GM12801 (cell line): ENCODE results near the gene LRIG1.

Source experiments
- TF ChIP-seq, protein P1 (sequence below): IDR thresholded peaks from one replicate; pipeline ENCODE4 v1.5.1; 2011; ENCODE audit warnings: control low read depth; ENCODE audit not compliant: insufficient read length; ENCODE audit errors: extremely low read depth

LRIG1 gene

GRCh38 chr3:66444146-66444644 lies 56.6 kb downstream of the LRIG1 start:
- TF ChIP-seq, protein P1, sequence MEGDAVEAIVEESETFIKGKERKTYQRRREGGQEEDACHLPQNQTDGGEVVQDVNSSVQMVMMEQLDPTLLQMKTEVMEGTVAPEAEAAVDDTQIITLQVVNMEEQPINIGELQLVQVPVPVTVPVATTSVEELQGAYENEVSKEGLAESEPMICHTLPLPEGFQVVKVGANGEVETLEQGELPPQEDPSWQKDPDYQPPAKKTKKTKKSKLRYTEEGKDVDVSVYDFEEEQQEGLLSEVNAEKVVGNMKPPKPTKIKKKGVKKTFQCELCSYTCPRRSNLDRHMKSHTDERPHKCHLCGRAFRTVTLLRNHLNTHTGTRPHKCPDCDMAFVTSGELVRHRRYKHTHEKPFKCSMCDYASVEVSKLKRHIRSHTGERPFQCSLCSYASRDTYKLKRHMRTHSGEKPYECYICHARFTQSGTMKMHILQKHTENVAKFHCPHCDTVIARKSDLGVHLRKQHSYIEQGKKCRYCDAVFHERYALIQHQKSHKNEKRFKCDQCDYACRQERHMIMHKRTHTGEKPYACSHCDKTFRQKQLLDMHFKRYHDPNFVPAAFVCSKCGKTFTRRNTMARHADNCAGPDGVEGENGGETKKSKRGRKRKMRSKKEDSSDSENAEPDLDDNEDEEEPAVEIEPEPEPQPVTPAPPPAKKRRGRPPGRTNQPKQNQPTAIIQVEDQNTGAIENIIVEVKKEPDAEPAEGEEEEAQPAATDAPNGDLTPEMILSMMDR: no peak

- TF ChIP-seq, protein P1: no peak
Measured at GRCh38 chr3:66443118-66443803, 57.6 kb downstream of the LRIG1 start.

- TF ChIP-seq, protein P1: no peak
Measured at GRCh38 chr3:66442254-66443117, 58.3 kb downstream of the LRIG1 start.

DNA sequence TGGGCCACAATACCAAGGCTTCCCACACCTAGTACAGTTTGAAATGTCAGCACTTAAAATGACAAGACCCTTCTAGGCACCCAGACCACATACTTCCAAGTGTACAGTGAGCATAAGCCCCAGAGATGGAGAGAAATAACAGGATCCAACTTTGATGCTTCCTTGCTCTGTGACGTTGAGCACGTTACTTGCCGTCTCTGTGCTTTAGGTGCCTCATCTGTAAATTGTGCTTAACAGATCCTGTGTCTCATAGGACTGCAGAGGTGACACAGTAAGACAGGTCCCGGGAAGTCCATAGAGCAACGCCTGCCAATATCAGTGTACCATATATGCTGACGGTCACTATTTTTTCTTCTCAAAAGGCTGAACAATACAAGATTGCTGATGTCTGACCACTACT lies 59.1 kb downstream of the LRIG1 start:
- TF ChIP-seq, protein P1: no peak

GRCh38 chr3:66441129-66441528 lies 59.7 kb downstream of the LRIG1 start:
- TF ChIP-seq, protein P1: no peak

DNA sequence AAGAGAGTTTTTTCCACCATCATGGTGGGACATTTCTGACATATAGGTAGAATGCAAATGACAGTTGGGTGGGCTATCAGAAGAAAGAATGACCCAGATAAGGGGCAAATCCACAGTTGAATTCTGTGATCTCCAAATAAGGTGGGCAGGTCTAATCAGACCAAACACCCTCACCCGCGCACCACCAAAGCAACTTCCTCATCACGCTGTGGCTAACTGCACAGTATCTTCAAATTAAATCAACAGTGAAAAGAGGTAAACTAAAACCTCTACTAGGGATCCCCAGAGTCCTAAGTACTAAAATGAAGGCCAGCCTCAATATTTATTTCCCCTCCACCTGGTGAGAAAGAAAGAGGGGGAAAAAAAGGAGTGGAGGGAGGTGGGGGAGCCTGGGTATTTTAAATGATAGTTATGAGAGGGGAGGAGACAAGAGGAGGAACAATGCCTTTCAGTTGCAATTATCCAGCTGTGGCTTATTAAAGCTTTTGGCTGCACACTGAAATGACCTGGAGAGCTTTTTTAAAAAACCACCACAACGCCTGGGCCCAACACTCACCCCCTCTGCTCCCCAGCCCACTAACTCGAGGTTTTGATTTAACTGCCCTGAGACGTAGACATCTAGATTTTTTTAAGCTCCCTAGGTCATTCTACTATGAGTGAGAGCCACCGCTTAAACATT lies 61.0 kb downstream of the LRIG1 start:
- TF ChIP-seq, protein P1: no peak

GRCh38 chr3:66438046-66438445 lies 62.8 kb downstream of the LRIG1 start:
- TF ChIP-seq, protein P1: no peak
